GM10847 (cell line): ENCODE data around the gene ALDH1A3.
A peak's percentile ranks its signal among the peaks of the same experiment; 100 is the strongest.

Experiments
- POLR2A ChIP-seq: IDR thresholded peaks from 2 replicates; pipeline ENCODE4 v1.6.1; 2011; ENCODE audit not compliant: insufficient read length; ENCODE audit errors: extremely low read depth

The ALDH1A3 gene

GRCh38 chr15:100920516-100921135 lies 41.0 kb downstream of the ALDH1A3 start:
- peak; percentile 13 for TF ChIP-seq POLR2A

GRCh38 chr15:100922192-100923040 lies 42.8 kb downstream of the ALDH1A3 start:
- TF ChIP-seq POLR2A, result no peak

- TF ChIP-seq POLR2A, result no peak
Measured at GRCh38 chr15:100923076-100923475, 43.4 kb downstream of the ALDH1A3 start.

- TF ChIP-seq POLR2A, result no peak
Measured at GRCh38 chr15:100923902-100924301, 44.3 kb downstream of the ALDH1A3 start.

GRCh38 chr15:100924436-100924835 lies 44.8 kb downstream of the ALDH1A3 start:
- no peak for TF ChIP-seq POLR2A

GRCh38 chr15:100925480-100925879 lies 45.8 kb downstream of the ALDH1A3 start:
- no peak for TF ChIP-seq POLR2A

- TF ChIP-seq POLR2A, result no peak
Measured at GRCh38 chr15:100926258-100926657, 46.6 kb downstream of the ALDH1A3 start.

- no peak for TF ChIP-seq POLR2A
Measured at GRCh38 chr15:100926971-100927756, 47.5 kb downstream of the ALDH1A3 start.

- TF ChIP-seq POLR2A, result no peak
Measured at GRCh38 chr15:100928632-100929280, 49.1 kb downstream of the ALDH1A3 start.

GRCh38 chr15:100929641-100930042 lies 50.0 kb downstream of the ALDH1A3 start:
- TF ChIP-seq POLR2A, result no peak

GRCh38 chr15:100930306-100930848 lies 50.7 kb downstream of the ALDH1A3 start:
- TF ChIP-seq POLR2A, result no peak

- no peak for TF ChIP-seq POLR2A
Measured at GRCh38 chr15:100931143-100931890, 51.7 kb downstream of the ALDH1A3 start.

GRCh38 chr15:100932676-100933348 lies 53.2 kb downstream of the ALDH1A3 start:
- TF ChIP-seq POLR2A, result no peak

GRCh38 chr15:100934166-100934565 lies 54.5 kb downstream of the ALDH1A3 start:
- no peak for TF ChIP-seq POLR2A
